NK-92 treated with Interleukin-12 subunit alpha and Interleukin-12 subunit beta, amount 100 ng/mL, for 24 hours (cell line): Measurements from ENCODE around the gene ZYX.
"Not testable (repeated sequence)": the region's sequence is repeated elsewhere in the genome, so short reads cannot be mapped to it uniquely, and the experiment has no call there.

ENCODE experiments used
- DNase-seq: peaks from one replicate; lab custom pipeline; 2025; lab: John Stamatoyannopoulos, UW

ZYX gene

DNA sequence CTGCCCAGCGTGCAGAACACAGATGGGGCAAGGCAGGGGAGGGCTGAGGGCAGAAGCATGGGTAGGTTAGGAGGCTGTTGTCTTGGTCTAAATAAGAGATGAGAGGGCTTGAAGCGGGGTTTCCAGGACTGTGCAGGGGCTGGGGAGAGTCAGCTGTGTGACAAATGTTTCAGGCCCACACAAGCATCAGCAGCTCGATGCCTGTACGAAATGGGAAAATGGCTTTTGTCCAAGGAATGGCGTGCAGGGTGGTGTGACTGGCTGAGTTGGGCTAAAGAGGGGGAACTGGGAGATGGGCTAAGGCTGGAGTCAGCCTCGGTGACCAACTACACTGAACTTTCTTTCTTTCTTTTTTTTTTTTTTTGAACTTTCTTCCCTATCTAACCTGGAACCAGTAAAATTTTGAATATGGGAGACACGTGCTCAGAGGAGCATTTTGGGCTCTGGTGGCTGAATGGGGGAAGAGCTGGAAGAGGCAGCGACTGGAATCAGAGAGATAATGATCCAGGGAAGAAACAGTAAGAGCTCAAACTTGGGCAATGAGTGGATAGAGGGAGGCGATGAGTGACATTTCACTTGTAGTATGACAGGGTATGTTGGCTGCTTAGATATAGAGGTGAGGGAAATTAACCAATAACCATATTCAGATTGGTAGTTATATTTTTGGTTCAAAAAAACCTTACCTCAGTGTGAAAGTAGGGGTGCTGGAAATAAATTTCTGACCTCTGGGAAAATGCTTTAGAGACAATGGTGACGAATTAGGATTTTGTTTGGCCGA, 37.7 kb downstream of the ZYX start:
- no peak for DNase-seq

GRCh38 chr7:143419880-143420279, 38.7 kb downstream of the ZYX start:
- DNase-seq, result no peak

GRCh38 chr7:143420624-143421023, 39.5 kb downstream of the ZYX start:
- not testable (repeated sequence) for DNase-seq

DNA sequence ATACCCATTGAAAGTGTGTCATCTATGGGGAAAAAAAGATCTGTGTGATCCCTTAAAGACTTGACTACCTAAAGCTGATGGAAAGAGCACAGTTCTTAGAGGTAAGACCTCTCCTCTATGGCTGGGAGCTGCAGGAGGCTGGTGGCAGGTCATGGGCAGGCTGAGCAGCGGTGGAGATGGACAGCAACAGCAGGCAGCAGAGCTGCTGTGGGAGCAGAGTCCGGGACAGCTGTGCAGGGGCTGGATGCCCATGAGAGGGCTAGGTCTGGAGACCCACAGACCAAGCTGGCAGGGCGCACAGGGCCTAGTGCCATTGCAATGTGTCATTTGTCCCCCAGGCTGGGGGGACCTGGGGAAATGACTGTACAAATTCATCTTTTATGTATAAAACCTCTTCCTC, 40.9 kb downstream of the ZYX start:
- no peak for DNase-seq

DNA sequence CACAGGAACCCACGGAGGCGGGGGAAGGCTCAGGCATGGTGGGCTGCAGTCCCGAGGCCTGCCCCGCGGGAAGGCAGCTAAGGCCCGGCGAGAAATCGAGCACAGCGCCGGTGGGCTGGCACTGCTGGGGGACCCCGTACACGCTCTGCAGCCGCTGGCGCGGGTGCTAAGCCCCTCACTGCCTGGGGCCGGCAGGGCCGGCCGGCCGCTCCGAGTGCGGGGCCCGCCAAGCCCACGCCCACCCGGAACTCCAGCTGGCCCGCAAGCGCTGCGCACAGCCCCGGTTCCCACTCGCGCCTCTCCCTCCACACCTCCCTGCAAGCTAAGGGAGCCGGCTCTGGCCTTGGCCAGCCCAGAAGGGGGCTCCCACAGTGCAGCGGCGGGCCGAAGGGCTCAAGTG, 43.3 kb downstream of the ZYX start:
- DNase-seq, result not testable (repeated sequence)

DNA sequence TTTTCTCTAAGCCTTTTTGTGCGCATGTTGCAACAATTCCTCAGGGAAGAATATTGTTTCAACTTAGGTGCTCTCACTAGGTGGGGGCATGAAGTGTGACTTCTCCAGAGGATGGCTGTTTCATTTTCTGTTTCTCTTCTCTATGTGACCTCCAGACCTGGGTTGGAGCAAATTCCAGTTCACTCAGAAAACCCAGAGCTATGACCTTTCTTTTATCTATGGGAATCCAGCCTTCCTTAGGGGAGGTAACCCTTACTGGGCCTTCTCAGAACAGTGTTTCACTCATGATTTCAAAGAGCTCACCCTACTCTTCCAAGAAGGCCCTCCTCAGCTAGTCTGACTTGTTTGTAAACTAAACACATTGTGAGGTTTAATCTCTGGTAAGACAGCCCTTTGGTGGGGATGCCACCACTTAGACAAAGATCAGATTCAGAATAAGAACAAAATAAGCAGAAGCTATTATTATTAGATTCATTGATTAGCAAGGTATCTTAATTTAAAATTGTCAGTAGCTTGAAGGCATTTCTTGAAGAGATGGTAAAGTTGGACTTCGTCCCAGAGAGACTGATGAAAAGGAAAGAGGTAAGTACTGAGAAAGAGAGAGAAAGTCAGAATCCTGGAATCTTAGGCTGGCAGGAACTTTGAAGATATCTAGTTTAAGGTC, 45.5 kb downstream of the ZYX start:
- no peak for DNase-seq

DNA sequence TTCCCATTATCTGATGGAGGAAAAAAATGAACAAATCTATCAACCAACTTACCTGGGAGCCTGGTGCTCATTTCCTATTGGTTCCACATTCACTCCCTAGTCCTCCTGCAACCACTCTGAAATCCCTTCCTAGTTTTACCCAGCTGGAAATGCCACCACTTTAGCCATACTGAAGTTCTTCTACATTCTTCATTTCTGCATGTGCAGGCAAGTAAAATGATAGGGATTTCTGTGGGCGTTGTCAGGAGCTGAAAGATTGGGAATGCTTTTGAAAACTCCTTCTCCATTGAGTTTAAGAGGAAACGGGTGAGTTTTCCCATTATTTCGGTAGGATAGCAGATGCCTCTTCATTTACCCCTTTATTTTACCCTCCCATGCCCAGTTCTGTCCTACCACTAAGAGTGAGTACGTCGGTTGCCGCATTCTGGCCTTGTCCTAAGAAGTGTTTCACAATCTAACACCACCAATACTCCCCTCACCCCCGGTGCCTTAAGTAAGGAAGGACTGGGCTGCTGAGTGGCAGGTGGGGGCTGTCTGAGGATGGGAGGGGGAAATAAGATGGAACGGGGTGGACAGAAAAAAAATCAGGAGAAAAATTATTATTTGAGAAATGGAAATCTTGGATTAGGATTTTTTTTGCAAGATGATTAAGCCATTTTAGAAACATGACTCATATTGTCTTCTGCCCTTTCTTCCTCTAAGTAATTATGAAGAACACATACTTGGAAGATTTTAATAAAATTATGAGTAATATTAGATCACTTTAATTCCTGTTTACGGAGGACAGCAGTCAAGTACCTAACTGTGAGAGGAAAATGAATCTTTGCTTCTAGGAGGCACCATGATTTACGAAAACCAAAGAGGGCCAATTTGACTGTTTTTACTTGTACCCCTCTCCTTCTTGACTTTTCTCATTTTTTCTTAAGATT, 48.9 kb downstream of the ZYX start:
- no peak for DNase-seq

DNA sequence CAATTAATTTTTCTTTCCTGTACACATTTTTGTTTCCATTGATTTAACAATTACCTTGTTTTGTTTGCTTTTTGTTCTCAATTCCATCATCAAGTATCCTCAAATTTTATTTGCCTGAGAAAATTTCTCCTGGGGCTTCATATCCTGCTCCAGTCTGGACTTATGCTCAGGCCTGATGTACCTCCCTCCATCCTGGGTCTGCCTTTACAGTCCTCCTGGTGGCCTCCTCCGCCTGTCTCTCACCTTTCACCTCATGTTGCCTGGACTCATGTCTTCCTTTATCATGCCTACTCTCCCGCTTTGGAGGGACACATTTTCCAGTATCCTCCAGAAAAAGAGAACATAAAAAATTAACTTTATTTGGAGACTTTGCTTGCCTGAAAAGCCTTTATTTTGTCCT, 50.0 kb downstream of the ZYX start:
- DNase-seq, result no peak

DNA sequence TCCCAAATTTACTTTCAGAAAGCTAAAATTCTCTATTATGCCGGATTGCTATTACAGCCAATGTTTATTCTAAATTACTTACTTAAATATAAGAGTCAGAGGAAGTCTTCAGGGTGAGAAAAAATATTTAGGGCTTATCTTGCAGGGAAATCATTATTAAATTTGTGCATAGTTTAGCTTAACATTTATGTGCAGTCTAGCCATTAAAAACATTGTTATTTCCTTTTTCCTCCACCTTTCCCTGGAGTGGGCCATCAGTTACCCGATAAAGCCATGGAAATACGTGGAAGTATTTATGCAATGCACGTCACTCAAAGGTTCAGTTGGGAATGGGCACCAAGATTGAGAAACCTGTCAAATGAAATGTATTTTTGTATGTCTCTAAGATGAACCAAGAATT, 52.6 kb downstream of the ZYX start:
- DNase-seq, result no peak

DNA sequence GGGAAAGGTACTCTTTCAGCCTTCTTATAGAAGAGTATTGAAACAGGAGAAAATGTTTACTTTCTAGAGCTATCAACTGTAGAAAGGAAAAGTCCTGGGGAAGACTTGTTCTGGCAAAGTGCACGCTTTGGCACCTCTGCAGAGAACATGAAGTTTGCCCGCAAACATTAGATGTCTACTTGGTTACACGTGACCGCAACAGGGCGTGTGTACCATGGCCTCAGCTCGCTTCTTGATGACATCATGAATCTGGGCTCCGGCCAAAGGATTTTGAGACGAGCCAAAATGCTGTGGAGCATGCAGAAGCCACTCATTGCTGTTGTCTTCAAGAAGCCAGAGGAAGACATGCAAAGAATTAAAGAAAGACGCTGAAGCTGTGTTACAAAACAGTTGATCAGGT, 53.5 kb downstream of the ZYX start:
- DNase-seq, result no peak

GRCh38 chr7:143435266-143435665, 54.1 kb downstream of the ZYX start:
- no peak for DNase-seq

DNA sequence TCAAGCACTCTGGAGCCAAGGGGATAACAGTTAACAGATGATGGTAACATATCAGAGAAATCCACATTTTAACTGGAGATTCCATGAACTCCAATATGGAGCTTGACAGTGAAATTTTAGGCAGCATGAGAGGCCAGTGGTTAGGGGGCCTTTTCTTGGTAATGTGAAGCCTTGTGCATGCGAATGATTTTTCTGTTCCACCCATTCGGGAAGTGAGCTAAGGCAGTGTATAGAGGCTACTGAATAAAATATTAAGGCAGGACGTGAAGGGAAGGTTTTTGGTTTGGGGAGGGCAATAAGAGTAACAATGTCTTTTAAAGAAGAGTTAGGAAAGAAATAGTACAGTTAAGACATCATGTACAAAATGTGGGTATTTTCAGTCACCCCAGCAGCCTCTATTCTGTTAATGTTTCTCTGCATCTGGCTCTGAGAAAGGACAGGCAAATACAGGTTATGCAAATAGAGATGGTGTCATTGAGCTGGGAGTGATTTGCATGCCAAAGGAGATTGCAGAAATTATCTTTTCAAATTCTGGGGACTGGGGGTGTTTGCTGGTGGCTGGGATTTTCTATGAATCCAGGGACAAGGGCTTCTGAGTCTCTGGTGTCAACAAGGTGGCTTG, 55.3 kb downstream of the ZYX start:
- no peak for DNase-seq

- DNase-seq, result no peak
Measured at GRCh38 chr7:143437578-143437977, 56.4 kb downstream of the ZYX start.

DNA sequence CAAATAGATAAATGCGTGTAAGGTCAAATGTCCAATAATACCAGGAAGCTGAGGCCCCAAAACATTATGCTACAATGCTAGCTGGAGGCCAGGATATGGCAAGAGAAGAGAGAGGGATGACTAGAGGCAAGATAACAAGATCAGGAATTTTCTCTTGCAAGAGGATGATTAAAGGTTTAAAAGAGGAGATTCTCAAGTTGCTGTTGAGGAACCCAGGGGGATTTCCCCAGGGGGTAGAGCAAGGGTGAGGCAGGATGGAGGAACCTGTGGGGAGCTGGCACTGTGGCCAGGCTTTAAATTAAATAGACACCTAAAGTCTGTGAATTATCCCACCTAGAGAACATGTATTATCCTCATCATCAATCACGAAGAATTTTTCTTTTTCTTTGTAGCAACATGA, 58.7 kb downstream of the ZYX start:
- DNase-seq, result no peak
